ENCODE measurements around the gene SLC28A3.

SLC28A3 gene

DNA sequence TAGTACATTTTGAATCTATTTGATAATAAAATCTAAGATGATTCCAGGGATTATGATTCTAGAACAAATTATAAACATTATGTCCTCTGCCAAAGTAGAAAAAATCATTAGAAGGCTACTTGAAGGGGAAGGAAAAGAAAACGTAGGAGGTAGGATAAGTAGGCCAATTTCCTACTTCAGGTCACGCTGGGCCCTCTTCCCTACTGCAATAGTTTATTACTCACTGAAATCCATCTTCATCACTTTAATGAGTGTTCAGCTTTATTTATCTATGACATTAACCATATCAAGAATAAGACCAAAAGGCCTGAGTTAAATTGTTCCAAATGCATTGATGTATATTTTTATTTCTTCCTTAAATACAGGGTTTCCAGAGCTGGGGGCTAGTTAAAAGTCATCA is 21.6 kb downstream of the SLC28A3 start:
- in situ Hi-C loops (cut with HindIII; ENCODE audit: low pct_ligation_motif_present, low sequenced_read_pairs): no loop called here
- no peak for DNase-seq
- H3K36me3 ChIP-seq (replicated peaks): no peaks in the 10 kb centered on the region
- no peak overlapping the region for H3K27ac ChIP-seq
- no peak overlapping the region for H3K4me3 ChIP-seq (ENCODE audit: low read depth, low read length)
- H3K27me3 ChIP-seq (replicated peaks): no peaks in the 10 kb centered on the region
- no peak for TF ChIP-seq CTCF (IDR thresholded peaks at IDR 0.05; ENCODE audit: low read depth, low read length, missing control alignments)

GRCh38 chr9:84317563-84317962 is 23.0 kb downstream of the SLC28A3 start:
- Histone ChIP-seq H3K27me3 (replicated peaks) (no peaks in the 10 kb centered on the region), H3K27ac (no peak overlapping the region), H3K4me3 (ENCODE audit: low read depth, low read length) (no peak overlapping the region), H3K36me3 (replicated peaks) (no peaks in the 10 kb centered on the region)
- DNase-seq: no peak
- peak; percentile 27 for TF ChIP-seq CTCF (IDR thresholded peaks at IDR 0.05; ENCODE audit: low read depth, low read length, missing control alignments)
- in situ Hi-C loops (cut with HindIII; ENCODE audit: low pct_ligation_motif_present, low sequenced_read_pairs): no loop called here

GRCh38 chr9:84315278-84315877 is 25.2 kb downstream of the SLC28A3 start:
- no peaks in the 10 kb centered on the region for H3K36me3 ChIP-seq (replicated peaks)
- H3K4me3 ChIP-seq (ENCODE audit: low read depth, low read length): no peak overlapping the region
- H3K27me3 ChIP-seq (replicated peaks): no peaks in the 10 kb centered on the region
- in situ Hi-C loops (cut with HindIII; ENCODE audit: low pct_ligation_motif_present, low sequenced_read_pairs): no loop called here
- no peak overlapping the region for H3K27ac ChIP-seq
- peak; percentile 85 for TF ChIP-seq CTCF (IDR thresholded peaks at IDR 0.05; ENCODE audit: low read depth, low read length, missing control alignments)
- peak; percentile 57 for DNase-seq

DNA sequence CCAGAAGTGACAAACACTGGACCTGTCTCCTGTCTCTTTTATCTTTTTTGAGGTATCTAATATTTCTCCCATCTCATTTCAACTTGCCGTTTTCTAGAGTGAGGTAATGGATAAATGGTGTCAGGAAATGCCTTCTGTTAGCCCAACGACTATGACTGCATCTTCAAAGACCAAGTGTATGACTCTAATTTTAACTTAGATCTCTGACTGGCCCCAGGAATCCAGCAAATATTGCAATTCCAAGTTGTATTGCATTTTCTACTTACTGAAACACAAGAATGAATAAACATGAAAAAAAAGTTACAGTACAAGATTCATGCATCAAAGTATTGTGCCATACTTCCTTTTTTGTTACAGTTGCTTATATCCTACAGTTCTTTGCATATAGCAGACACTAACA is 26.3 kb downstream of the SLC28A3 start:
- Histone ChIP-seq H3K27ac (no peak overlapping the region), H3K4me3 (ENCODE audit: low read depth, low read length) (no peak overlapping the region), H3K36me3 (replicated peaks) (no peaks in the 10 kb centered on the region), H3K27me3 (replicated peaks) (no peaks in the 10 kb centered on the region)
- no peak for DNase-seq
- no peak for TF ChIP-seq CTCF (IDR thresholded peaks at IDR 0.05; ENCODE audit: low read depth, low read length, missing control alignments)
- in situ Hi-C loops (cut with HindIII; ENCODE audit: low pct_ligation_motif_present, low sequenced_read_pairs): no loop called here

GRCh38 chr9:84310883-84311282 is 29.7 kb downstream of the SLC28A3 start:
- DNase-seq: no peak
- Histone ChIP-seq H3K36me3 (replicated peaks) (no peaks in the 10 kb centered on the region), H3K27ac (no peak overlapping the region), H3K4me3 (ENCODE audit: low read depth, low read length) (no peak overlapping the region), H3K27me3 (replicated peaks) (no peaks in the 10 kb centered on the region)
- no peak for TF ChIP-seq CTCF (IDR thresholded peaks at IDR 0.05; ENCODE audit: low read depth, low read length, missing control alignments)
- in situ Hi-C loops (cut with HindIII; ENCODE audit: low pct_ligation_motif_present, low sequenced_read_pairs): no loop called here

- no peak for DNase-seq
- in situ Hi-C loops (cut with HindIII; ENCODE audit: low pct_ligation_motif_present, low sequenced_read_pairs): no loop called here
- TF ChIP-seq CTCF (IDR thresholded peaks at IDR 0.05; ENCODE audit: low read depth, low read length, missing control alignments): no peak
- Histone ChIP-seq H3K36me3 (replicated peaks) (no peaks in the 10 kb centered on the region), H3K27ac (no peak overlapping the region), H3K4me3 (ENCODE audit: low read depth, low read length) (no peak overlapping the region), H3K27me3 (replicated peaks) (no peaks in the 10 kb centered on the region)
These were observed 34.9 kb downstream of the SLC28A3 start for GRCh38 chr9:84305497-84306131.

Measured in brain microvascular endothelial cell (primary cell).